GM23338 (cell line): ENCODE results near the gene OPRL1.
A peak's percentile ranks its signal among the peaks of the same experiment; 100 is the strongest.

Source experiments
- CREB1 ChIP-seq: fragments of 250-450 bp; sonication (Bioruptor Pico); IDR thresholded peaks from 2 replicates; pipeline ENCODE4 v1.5.0; 2020; ENCODE audit warnings: low read depth, mild to moderate bottlenecking, moderate library complexity
- EZH2 ChIP-seq: fragments of 200-600 bp; sonication (generic); IDR thresholded peaks from one replicate; pipeline ENCODE4 v1.8.0; 2017; ENCODE audit warnings: antibody characterized with exemption, mild to moderate bottlenecking, low read depth; ENCODE audit not compliant: unreplicated experiment
- EZH2phosphoT487 ChIP-seq: fragments of 200-600 bp; sonication (generic); IDR thresholded peaks from one replicate; pipeline ENCODE4 v1.8.1; 2018; ENCODE audit warnings: antibody characterized with exemption; ENCODE audit not compliant: unreplicated experiment
- JUNB ChIP-seq: IDR thresholded peaks from one replicate; pipeline ENCODE4 v1.6.1; 2016; ENCODE audit warnings: antibody characterized with exemption; ENCODE audit not compliant: unreplicated experiment
- NANOG ChIP-seq: IDR thresholded peaks from 2 replicates; pipeline ENCODE4 v1.6.1; 2016; ENCODE audit warnings: antibody characterized with exemption, borderline replicate concordance
- POLR2AphosphoS5 ChIP-seq: IDR thresholded peaks from 2 replicates; pipeline ENCODE4 v1.6.1; 2016; ENCODE audit warnings: antibody characterized with exemption, low read depth
- REST ChIP-seq: IDR thresholded peaks from one replicate; pipeline ENCODE4 v1.6.1; 2018; ENCODE audit warnings: antibody characterized with exemption; ENCODE audit not compliant: unreplicated experiment
- STAT1 ChIP-seq: IDR thresholded peaks from one replicate; pipeline ENCODE4 v1.6.1; 2016; ENCODE audit warnings: antibody characterized with exemption; ENCODE audit not compliant: unreplicated experiment
- ZNF114 ChIP-seq: fragments of 250-450 bp; sonication (Bioruptor Pico); IDR thresholded peaks from 2 replicates; pipeline ENCODE4 v1.5.0; 2020; ENCODE audit warnings: mild to moderate bottlenecking, moderate library complexity
- ZNF331 ChIP-seq: fragments of 250-450 bp; sonication (Bioruptor Pico); IDR thresholded peaks from 2 replicates; pipeline ENCODE4 v1.5.0; 2020; ENCODE audit warnings: low read depth, mild to moderate bottlenecking, moderate library complexity
- ZNF462 ChIP-seq: fragments of 250-450 bp; sonication (Bioruptor Pico); IDR thresholded peaks from 2 replicates; pipeline ENCODE4 v1.5.0; 2020; ENCODE audit warnings: mild to moderate bottlenecking, moderate library complexity
- TF ChIP-seq, protein P1 (sequence below), 2 experiments: fragments of 200-600 bp in 1 of 2; sonication (generic) in 1 of 2; conservative IDR thresholded peaks; 2 replicates each; pipeline versions ENCODE4 v1.5.1 to v1.6.1; 2016 to 2017; ENCODE audit warnings: antibody characterized with exemption in 2 of 2, low read depth in 2 of 2, mild to moderate bottlenecking in 2 of 2, moderate library complexity in 1 of 2
- TF ChIP-seq, protein P2 (sequence below): IDR thresholded peaks from 2 replicates; pipeline ENCODE4 v1.6.1; 2016; ENCODE audit warnings: antibody characterized with exemption

DNA sequence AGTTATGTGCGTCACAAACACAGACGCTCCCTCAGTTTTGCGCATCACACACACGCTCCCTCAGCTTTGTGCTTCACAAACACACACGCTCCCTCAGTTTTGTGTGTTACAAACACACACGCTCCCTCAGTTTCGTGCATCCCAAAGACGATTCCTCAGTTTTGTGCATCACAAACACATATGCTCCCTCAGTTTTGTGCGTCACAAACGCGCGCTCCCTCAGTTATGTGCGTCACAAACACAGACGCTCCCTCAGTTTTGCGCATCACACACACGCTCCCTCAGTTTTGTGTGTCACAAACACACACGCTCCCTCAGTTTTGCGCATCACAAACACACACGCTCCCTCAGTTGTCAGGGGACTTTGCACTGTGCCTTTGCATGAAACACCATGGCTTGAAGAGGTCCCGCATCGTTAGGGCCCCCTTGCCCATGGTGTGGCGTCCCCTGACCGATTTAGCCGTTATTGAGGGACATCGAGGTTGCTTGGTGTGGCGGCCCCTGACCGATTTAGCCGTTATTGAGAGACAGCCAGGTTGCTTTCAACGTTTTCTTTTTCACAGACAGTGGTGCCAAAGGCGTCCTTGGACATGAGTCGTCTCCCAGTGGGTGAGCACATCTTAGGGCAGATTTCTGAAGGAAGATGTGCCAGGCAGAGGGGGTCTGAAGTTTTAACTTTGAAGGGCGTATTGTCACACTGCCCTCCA, 56.3 kb downstream of the OPRL1 start:
- no peak for TF ChIP-seq CREB1
- TF ChIP-seq JUNB, result peak; percentile 62
- TF ChIP-seq, protein P1, sequence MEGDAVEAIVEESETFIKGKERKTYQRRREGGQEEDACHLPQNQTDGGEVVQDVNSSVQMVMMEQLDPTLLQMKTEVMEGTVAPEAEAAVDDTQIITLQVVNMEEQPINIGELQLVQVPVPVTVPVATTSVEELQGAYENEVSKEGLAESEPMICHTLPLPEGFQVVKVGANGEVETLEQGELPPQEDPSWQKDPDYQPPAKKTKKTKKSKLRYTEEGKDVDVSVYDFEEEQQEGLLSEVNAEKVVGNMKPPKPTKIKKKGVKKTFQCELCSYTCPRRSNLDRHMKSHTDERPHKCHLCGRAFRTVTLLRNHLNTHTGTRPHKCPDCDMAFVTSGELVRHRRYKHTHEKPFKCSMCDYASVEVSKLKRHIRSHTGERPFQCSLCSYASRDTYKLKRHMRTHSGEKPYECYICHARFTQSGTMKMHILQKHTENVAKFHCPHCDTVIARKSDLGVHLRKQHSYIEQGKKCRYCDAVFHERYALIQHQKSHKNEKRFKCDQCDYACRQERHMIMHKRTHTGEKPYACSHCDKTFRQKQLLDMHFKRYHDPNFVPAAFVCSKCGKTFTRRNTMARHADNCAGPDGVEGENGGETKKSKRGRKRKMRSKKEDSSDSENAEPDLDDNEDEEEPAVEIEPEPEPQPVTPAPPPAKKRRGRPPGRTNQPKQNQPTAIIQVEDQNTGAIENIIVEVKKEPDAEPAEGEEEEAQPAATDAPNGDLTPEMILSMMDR (conservative IDR thresholded peaks at IDR 0.05; ENCODE audit: low read depth in 2 of 2), result no peak
- TF ChIP-seq NANOG, result no peak
- TF ChIP-seq POLR2AphosphoS5, result no peak
- TF ChIP-seq EZH2, result no peak
- no peak for TF ChIP-seq EZH2phosphoT487
- TF ChIP-seq REST, result no peak
- TF ChIP-seq ZNF331 (CRISPR knock-in tag), result no peak
- TF ChIP-seq STAT1, result no peak
- TF ChIP-seq, protein P2, sequence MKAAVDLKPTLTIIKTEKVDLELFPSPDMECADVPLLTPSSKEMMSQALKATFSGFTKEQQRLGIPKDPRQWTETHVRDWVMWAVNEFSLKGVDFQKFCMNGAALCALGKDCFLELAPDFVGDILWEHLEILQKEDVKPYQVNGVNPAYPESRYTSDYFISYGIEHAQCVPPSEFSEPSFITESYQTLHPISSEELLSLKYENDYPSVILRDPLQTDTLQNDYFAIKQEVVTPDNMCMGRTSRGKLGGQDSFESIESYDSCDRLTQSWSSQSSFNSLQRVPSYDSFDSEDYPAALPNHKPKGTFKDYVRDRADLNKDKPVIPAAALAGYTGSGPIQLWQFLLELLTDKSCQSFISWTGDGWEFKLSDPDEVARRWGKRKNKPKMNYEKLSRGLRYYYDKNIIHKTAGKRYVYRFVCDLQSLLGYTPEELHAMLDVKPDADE, result no peak
- no peak for TF ChIP-seq ZNF114
- no peak for TF ChIP-seq ZNF462 (CRISPR knock-in tag)
